Mesothelial cell of epicardium (in vitro differentiated cells): Measurements from ENCODE around the gene NF1. TPM values are rescaled to one million over a fixed set of nuclear protein-coding genes. Genes with fewer than 3 reads are reported as not detected.

ENCODE experiments used
- DNase-seq, 2 experiments: peaks; one replicate each; pipeline ENCODE4 v3.0.0; 2021; ENCODE audit warnings: low spot score in 2 of 2; ENCODE audit not compliant: unreplicated experiment in 2 of 2
- H3K27ac Mint-ChIP-seq: 2 replicates; pipeline ENCODE4 v1.8.0; 2021; ENCODE audit warnings: mixed read lengths
- H3K27me3 Mint-ChIP-seq: 2 replicates; pipeline ENCODE4 v1.8.0; 2021; ENCODE audit warnings: low read depth, mixed read lengths
- H3K36me3 Mint-ChIP-seq: 2 replicates; pipeline ENCODE4 v1.8.0; 2021; ENCODE audit warnings: mixed read lengths
- H3K4me1 Mint-ChIP-seq: 2 replicates; pipeline ENCODE4 v1.8.0; 2021; ENCODE audit warnings: mixed read lengths
- H3K4me3 Mint-ChIP-seq: 2 replicates; pipeline ENCODE4 v1.8.0; 2021; ENCODE audit warnings: mild to moderate bottlenecking, moderate library complexity, mixed read lengths
- H3K9me3 Mint-ChIP-seq: 2 replicates; pipeline ENCODE4 v1.8.0; 2021; ENCODE audit warnings: mixed read lengths
- total RNA-seq: library from RNA; stranded (reverse); gene quantifications from 3 replicates; pipeline ENCODE4 v1.2.1, GENCODE V29; 2021
- TF ChIP-seq, protein P1 (sequence below): fragments of 200-600 bp; sonication (generic); IDR thresholded peaks from one replicate; pipeline ENCODE4 v1.5.0; 2021; ENCODE audit warnings: antibody characterized with exemption; ENCODE audit not compliant: unreplicated experiment

The NF1 gene
- total RNA-seq, 1 donor from 2014 or later: 104 TPM

DNA sequence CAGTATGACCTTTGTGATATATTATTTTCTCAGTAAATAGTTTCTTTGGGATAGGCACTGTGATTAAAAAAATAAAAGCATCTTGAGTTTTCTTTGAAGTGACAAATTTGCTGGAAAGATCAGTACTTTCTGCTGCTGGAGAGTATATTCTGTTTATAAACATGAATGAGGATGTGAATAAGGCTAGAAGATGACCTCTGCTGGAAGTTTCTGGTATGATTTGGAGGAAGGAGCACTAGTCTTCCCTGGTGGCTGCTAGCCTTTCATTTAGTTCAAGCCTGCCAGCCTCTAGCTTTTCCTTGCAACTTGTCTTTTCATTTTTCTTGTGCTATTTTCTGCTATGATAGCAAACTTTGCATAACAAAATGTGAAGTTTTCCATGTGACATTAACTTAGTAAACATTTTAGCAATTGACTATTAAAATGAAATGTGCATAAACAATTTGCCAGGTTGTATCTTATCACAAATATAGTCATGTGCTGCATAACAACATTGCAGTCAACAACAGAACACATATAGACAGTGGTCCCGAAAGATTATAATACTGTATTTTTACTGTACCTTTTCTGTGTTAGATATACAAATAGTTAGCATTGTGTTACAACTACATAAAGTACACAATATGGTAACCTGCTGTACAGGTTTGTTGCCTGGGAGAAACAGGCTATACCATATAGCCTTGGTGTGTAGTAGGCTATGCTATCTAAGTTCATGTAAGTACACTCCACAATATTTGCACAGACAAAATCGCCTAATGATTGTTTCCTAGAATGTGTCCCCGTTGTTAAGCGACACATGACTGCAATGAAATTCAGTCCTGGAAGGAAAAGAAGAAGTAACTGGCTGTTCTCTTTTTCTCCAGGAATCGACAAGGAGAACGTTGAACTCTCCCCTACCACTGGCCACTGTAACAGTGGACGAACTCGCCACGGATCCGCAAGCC is 278.6 kb downstream of the NF1 start:
- peaks cover 15% of the 10 kb centered on the region for H3K36me3 Mint-ChIP-seq
- peaks cover 18% of the 10 kb centered on the region for H3K4me1 Mint-ChIP-seq
- H3K4me3 Mint-ChIP-seq: no peak overlapping the region
- DNase-seq: no peak
- H3K27ac Mint-ChIP-seq: no peak overlapping the region
- no peaks in the 10 kb centered on the region for H3K9me3 Mint-ChIP-seq
- no peaks in the 10 kb centered on the region for H3K27me3 Mint-ChIP-seq
- TF ChIP-seq, protein P1, sequence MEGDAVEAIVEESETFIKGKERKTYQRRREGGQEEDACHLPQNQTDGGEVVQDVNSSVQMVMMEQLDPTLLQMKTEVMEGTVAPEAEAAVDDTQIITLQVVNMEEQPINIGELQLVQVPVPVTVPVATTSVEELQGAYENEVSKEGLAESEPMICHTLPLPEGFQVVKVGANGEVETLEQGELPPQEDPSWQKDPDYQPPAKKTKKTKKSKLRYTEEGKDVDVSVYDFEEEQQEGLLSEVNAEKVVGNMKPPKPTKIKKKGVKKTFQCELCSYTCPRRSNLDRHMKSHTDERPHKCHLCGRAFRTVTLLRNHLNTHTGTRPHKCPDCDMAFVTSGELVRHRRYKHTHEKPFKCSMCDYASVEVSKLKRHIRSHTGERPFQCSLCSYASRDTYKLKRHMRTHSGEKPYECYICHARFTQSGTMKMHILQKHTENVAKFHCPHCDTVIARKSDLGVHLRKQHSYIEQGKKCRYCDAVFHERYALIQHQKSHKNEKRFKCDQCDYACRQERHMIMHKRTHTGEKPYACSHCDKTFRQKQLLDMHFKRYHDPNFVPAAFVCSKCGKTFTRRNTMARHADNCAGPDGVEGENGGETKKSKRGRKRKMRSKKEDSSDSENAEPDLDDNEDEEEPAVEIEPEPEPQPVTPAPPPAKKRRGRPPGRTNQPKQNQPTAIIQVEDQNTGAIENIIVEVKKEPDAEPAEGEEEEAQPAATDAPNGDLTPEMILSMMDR: no peak

DNA sequence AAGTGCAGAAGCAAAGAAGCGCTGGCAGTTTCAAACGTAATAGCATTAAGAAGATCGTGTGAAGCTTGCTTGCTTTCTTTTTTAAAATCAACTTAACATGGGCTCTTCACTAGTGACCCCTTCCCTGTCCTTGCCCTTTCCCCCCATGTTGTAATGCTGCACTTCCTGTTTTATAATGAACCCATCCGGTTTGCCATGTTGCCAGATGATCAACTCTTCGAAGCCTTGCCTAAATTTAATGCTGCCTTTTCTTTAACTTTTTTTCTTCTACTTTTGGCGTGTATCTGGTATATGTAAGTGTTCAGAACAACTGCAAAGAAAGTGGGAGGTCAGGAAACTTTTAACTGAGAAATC is 279.3 kb downstream of the NF1 start:
- Mint-ChIP-seq H3K4me1 (peaks cover 18% of the 10 kb centered on the region), H3K36me3 (peaks cover 15% of the 10 kb centered on the region), H3K27me3 (no peaks in the 10 kb centered on the region), H3K4me3 (no peak overlapping the region), H3K27ac (no peak overlapping the region), H3K9me3 (no peaks in the 10 kb centered on the region)
- TF ChIP-seq, protein P1: no peak
- no peak for DNase-seq

DNA sequence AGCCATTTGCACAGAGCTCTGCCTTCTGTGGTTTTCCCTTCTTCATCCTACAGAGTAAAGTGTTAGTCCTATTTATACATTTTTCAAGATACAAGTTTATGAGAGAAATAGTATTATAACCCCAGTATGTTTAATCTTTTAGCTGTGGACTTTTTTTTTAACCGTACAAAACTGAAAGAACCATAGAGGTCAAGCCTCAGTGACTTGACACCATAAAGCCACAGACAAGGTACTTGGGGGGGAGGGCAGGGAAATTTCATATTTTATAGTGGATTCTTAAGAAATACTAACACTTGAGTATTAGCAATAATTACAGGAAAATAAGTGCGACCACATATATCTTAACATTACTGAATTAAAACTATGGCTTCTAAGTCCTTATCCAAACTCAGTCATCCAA is 279.7 kb downstream of the NF1 start:
- H3K27ac Mint-ChIP-seq: no peak overlapping the region
- H3K4me1 Mint-ChIP-seq: peaks cover 15% of the 10 kb centered on the region
- TF ChIP-seq, protein P1: no peak
- H3K4me3 Mint-ChIP-seq: no peak overlapping the region
- H3K27me3 Mint-ChIP-seq: no peaks in the 10 kb centered on the region
- H3K9me3 Mint-ChIP-seq: no peaks in the 10 kb centered on the region
- H3K36me3 Mint-ChIP-seq: peaks cover 15% of the 10 kb centered on the region
- no peak for DNase-seq

DNA sequence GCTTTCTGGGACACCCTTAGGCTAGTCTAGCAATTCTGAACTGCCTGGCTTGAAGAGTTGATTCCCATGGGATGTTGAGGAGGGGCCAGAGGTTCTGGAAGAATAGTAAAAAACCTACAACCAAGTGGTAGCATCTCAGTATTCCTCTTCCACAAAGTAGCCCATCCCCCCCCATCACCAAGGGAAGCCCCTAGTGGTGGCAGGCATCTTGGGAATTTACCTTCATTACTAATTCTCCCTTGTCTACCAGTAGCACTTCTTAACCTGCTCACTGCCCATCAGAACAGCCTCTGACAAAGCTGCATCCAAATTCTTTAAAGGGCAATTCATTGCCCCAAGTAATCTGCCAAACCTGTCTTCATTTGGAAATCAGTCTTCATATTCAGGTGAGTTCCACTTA is 283.9 kb downstream of the NF1 start:
- Mint-ChIP-seq H3K27me3 (no peaks in the 10 kb centered on the region), H3K4me3 (no peak overlapping the region), H3K4me1 (no peaks in the 10 kb centered on the region), H3K27ac (no peak overlapping the region), H3K9me3 (no peaks in the 10 kb centered on the region), H3K36me3 (peaks cover 18% of the 10 kb centered on the region)
- no peak for DNase-seq
- TF ChIP-seq, protein P1: no peak

DNA sequence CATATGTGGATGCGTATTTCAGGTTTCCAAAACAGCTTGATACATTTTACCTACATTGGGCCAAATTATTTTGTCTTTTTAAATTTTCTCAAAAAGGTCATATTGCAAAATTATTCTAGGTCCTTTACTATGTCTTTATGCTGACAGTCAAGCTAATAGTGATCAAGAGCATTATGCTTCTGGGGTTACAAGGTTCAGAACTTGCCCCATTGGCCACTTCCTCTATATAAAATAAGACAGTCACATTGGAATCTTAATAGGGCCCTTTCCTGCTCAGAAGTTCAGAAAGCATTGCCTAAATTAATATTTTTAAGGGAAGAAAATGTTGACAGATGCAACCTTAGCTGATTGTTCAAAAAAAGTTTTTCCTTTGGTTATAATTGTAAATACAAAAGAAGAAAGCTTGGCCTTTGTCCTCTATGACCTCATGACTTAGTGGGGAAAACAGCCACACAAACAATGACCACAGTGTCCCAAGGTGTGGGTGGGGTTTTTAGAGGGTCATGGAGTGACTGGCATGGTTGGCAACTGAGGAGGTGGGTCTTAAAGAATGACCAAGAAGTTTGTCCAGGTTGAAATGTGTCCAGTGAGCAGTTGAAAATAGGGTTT is 284.9 kb downstream of the NF1 start:
- Mint-ChIP-seq H3K4me1 (no peaks in the 10 kb centered on the region), H3K27ac (no peak overlapping the region), H3K9me3 (no peaks in the 10 kb centered on the region), H3K4me3 (no peak overlapping the region), H3K36me3 (peaks cover 14% of the 10 kb centered on the region), H3K27me3 (no peaks in the 10 kb centered on the region)
- no peak for DNase-seq
- TF ChIP-seq, protein P1: no peak
